ENCODE measurements around the gene CHIC2.
"Not testable (repeated sequence)": the region's sequence is repeated elsewhere in the genome, so short reads cannot be mapped to it uniquely, and the experiment has no call there.

CHIC2 gene

DNA sequence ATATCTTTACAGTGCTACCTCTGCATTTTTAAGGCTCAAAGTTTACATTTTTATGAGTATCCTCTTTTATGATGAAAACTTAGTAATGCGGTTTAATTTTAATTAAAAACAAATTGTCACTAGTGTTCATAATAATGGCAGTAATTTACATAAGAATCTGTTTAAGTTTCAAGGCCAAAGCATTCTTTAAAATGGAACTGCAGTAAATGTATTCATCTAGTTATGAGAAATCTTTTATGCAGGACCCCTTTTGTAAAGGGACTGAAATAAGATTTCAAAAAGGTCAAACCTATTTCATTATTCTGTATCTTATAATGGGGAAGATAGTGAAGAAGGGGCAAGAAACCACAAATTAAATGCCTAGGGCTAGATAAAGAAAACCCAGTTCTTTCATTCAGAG, 37.1 kb downstream of the CHIC2 start:
- no peak overlapping the region for H3K4me3 ChIP-seq (ENCODE audit: low read depth, low read length)
- H3K9me3 ChIP-seq (ENCODE audit: control insufficient read depth, insufficient read depth, low read depth, low read length) = no peaks in the 10 kb centered on the region
- CTCF ChIA-PET = no interaction called here
- TF ChIP-seq, protein P1, sequence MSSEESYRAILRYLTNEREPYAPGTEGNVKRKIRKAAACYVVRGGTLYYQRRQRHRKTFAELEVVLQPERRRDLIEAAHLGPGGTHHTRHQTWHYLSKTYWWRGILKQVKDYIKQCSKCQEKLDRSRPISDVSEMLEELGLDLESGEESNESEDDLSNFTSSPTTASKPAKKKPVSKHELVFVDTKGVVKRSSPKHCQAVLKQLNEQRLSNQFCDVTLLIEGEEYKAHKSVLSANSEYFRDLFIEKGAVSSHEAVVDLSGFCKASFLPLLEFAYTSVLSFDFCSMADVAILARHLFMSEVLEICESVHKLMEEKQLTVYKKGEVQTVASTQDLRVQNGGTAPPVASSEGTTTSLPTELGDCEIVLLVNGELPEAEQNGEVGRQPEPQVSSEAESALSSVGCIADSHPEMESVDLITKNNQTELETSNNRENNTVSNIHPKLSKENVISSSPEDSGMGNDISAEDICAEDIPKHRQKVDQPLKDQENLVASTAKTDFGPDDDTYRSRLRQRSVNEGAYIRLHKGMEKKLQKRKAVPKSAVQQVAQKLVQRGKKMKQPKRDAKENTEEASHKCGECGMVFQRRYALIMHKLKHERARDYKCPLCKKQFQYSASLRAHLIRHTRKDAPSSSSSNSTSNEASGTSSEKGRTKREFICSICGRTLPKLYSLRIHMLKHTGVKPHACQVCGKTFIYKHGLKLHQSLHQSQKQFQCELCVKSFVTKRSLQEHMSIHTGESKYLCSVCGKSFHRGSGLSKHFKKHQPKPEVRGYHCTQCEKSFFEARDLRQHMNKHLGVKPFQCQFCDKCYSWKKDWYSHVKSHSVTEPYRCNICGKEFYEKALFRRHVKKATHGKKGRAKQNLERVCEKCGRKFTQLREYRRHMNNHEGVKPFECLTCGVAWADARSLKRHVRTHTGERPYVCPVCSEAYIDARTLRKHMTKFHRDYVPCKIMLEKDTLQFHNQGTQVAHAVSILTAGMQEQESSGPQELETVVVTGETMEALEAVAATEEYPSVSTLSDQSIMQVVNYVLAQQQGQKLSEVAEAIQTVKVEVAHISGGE (tag by site-specific recombination; conservative IDR thresholded peaks at IDR 0.05; ENCODE audit: low read depth) = no peak
- TF ChIP-seq, protein P2, sequence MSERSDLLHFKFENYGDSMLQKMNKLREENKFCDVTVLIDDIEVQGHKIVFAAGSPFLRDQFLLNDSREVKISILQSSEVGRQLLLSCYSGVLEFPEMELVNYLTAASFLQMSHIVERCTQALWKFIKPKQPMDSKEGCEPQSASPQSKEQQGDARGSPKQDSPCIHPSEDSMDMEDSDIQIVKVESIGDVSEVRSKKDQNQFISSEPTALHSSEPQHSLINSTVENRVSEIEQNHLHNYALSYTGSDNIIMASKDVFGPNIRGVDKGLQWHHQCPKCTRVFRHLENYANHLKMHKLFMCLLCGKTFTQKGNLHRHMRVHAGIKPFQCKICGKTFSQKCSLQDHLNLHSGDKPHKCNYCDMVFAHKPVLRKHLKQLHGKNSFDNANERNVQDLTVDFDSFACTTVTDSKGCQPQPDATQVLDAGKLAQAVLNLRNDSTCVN (tag by site-specific recombination; optimal IDR thresholded peaks at IDR 0.05) = no peak
- TF ChIP-seq ZNF624 (tag by site-specific recombination; IDR thresholded peaks at IDR 0.05) = no peak
- no peak for TF ChIP-seq GLI4 (tag by site-specific recombination; IDR thresholded peaks at IDR 0.05)
- TF ChIP-seq ZNF155 (tag by site-specific recombination; IDR thresholded peaks at IDR 0.05) = no peak
- TF ChIP-seq ZNF792 (tag by site-specific recombination; IDR thresholded peaks at IDR 0.05) = no peak
- TF ChIP-seq REPIN1 (tag by site-specific recombination; IDR thresholded peaks at IDR 0.05; ENCODE audit: low read depth) = no peak
- POLR2A ChIA-PET = no interaction called here
- H3K4me1 ChIP-seq (ENCODE audit: control insufficient read depth, insufficient read depth, low read length) = 0 out of 2 replicates have a peak, but pooled peaks cover 3% of the 10 kb centered on the region
- H3K36me3 ChIP-seq (ENCODE audit: control insufficient read depth in 2 of 2, insufficient read depth in 1 of 2, low read length in 2 of 2) = no peaks in the 10 kb centered on the region
- no peak overlapping the region for H3K27ac ChIP-seq (ENCODE audit: extremely low read depth, low read depth, low read length)

DNA sequence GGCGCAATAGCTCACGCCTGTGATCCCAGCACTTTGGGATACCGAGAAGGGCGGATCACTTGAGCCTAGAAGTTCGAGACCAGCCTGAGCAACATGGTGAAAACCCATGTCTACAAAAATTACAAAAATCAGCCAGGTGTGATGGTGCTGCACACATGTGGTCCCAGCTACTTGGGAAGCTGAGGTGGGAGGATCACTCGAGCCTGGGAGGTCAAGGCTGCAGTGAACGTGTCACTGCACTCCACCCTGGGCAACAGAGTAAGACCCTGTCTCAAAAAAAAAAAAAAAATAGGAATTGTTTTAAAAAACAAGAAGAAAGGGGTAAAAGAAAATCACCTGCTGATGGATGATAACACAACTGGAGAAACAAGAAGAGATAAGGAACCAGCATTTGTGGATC, 38.8 kb downstream of the CHIC2 start:
- Histone ChIP-seq H3K4me1 (ENCODE audit: control insufficient read depth, insufficient read depth, low read length) (no peaks in the 10 kb centered on the region), H3K9me3 (ENCODE audit: control insufficient read depth, insufficient read depth, low read depth, low read length) (no peaks in the 10 kb centered on the region), H3K4me3 (ENCODE audit: low read depth, low read length) (no peak overlapping the region), H3K27ac (ENCODE audit: extremely low read depth, low read depth, low read length) (no peak overlapping the region), H3K36me3 (ENCODE audit: control insufficient read depth in 2 of 2, insufficient read depth in 1 of 2, low read length in 2 of 2) (no peaks in the 10 kb centered on the region)
- ChIA-PET CTCF (interaction anchor here (0.6 kb wide), 2 partner anchors 9 to 394 kb away, joined by 3 to 5 read pairs; no protein-coding TSS in a partner anchor), POLR2A (no interaction called here)
- TF ChIP-seq MEIS1 (CRISPR knock-in tag; IDR thresholded peaks at IDR 0.05; ENCODE audit: borderline replicate concordance) (no peak), KLF16 (tag by site-specific recombination; IDR thresholded peaks at IDR 0.05) (no peak), ZNF324 (tag by site-specific recombination; IDR thresholded peaks at IDR 0.05) (no peak), ZNF214 (tag by site-specific recombination; IDR thresholded peaks at IDR 0.05; ENCODE audit: borderline replicate concordance) (no peak), ZNF473 (tag by site-specific recombination; IDR thresholded peaks at IDR 0.05) (no peak)
- TF ChIP-seq, protein P3, sequence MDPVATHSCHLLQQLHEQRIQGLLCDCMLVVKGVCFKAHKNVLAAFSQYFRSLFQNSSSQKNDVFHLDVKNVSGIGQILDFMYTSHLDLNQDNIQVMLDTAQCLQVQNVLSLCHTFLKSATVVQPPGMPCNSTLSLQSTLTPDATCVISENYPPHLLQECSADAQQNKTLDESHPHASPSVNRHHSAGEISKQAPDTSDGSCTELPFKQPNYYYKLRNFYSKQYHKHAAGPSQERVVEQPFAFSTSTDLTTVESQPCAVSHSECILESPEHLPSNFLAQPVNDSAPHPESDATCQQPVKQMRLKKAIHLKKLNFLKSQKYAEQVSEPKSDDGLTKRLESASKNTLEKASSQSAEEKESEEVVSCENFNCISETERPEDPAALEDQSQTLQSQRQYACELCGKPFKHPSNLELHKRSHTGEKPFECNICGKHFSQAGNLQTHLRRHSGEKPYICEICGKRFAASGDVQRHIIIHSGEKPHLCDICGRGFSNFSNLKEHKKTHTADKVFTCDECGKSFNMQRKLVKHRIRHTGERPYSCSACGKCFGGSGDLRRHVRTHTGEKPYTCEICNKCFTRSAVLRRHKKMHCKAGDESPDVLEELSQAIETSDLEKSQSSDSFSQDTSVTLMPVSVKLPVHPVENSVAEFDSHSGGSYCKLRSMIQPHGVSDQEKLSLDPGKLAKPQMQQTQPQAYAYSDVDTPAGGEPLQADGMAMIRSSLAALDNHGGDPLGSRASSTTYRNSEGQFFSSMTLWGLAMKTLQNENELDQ (tag by site-specific recombination; IDR thresholded peaks at IDR 0.05; ENCODE audit: low read depth) = no peak

DNA sequence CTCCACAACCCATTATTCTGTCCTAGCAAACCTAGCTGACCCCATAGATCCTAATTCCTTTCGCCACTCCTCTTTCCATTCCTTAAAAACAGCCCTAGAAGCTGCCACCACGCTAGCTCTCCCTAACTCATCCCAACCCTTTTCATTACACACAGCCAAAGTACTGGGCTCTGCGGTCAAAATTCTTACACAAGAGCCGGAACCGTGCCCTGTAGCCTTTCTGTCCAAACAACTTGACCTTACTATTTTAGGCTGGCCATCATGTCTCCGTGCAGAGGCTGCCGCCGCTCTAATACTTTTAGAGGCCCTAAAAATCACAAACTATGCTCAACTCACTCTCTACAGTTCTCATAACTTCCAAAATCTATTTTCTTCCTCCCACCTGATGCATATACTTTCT, 41.4 kb downstream of the CHIC2 start:
- POLR2A ChIA-PET; H3K9me3 ChIP-seq (ENCODE audit: control insufficient read depth, insufficient read depth, low read depth, low read length); CTCF ChIA-PET; H3K4me3 ChIP-seq (ENCODE audit: low read depth, low read length); H3K27ac ChIP-seq (ENCODE audit: extremely low read depth, low read depth, low read length); H3K4me1 ChIP-seq (ENCODE audit: control insufficient read depth, insufficient read depth, low read length); H3K36me3 ChIP-seq (ENCODE audit: control insufficient read depth in 2 of 2, insufficient read depth in 1 of 2, low read length in 2 of 2): not testable (repeated sequence)
